HG03139 (cell line): ENCODE data around the gene ESYT3.

Experiments used
- ATAC-seq: cut with Tn5 transposase; IDR thresholded peaks from one replicate; pipeline ENCODE4 v1.9.1; 2021; ENCODE audit not compliant: unreplicated experiment

The ESYT3 gene, protein sequence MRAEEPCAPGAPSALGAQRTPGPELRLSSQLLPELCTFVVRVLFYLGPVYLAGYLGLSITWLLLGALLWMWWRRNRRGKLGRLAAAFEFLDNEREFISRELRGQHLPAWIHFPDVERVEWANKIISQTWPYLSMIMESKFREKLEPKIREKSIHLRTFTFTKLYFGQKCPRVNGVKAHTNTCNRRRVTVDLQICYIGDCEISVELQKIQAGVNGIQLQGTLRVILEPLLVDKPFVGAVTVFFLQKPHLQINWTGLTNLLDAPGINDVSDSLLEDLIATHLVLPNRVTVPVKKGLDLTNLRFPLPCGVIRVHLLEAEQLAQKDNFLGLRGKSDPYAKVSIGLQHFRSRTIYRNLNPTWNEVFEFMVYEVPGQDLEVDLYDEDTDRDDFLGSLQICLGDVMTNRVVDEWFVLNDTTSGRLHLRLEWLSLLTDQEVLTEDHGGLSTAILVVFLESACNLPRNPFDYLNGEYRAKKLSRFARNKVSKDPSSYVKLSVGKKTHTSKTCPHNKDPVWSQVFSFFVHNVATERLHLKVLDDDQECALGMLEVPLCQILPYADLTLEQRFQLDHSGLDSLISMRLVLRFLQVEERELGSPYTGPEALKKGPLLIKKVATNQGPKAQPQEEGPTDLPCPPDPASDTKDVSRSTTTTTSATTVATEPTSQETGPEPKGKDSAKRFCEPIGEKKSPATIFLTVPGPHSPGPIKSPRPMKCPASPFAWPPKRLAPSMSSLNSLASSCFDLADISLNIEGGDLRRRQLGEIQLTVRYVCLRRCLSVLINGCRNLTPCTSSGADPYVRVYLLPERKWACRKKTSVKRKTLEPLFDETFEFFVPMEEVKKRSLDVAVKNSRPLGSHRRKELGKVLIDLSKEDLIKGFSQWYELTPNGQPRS

DNA sequence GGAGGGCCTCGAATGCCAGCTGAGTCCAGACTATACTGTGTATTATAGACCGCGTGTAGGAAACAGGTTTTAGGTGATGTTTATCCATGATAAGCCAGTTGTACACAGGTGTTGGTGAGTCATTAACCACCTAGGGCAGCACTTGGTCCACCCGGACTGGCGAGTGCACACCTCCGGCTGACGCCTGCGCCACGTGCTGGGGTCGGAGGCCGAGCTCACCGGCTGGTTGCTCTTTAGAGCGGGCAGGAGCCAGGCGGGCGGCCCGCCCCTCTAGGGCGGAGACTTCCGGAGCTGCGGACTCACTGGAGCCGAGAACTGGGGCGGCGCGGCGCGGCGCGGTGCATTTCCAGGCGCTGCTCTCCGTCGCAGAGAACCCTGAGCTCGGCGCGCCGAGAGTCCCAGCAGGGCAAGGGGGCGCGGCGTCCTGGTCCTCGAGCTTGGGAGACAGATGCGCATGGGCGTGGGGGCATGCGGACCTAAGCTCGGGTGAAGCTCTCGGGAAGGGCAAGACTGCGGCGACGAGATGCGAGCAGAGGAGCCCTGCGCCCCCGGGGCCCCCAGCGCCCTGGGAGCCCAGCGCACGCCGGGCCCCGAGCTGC is at the start of gene ESYT3:
Gene ESYT3 (plus strand): TSS at position 341 of the 599 bp plus-strand sequence. CDS start 183 bp downstream, at position 524.
- no peak for ATAC-seq

DNA sequence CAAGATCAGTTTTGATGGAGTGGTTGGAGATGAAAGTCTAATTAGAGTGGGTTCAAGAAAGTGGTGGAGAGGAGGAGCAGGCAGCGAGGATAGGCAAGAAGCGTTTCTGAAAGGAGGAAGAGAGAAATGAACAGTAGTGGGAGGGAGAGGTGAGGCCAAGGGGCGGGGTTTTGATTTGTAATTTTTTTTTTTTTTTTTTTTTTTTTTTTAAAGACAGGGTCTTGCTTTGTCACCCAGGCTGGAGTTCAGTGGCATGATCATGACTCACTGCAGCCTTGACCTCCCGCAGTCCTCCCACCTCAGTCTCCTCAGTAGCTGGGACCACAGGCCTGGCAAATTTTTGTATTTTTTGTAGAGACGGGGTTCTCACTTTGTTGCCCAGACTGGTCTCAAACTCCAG is 49.4 kb upstream of the ESYT3 start:
- ATAC-seq, result no peak

DNA sequence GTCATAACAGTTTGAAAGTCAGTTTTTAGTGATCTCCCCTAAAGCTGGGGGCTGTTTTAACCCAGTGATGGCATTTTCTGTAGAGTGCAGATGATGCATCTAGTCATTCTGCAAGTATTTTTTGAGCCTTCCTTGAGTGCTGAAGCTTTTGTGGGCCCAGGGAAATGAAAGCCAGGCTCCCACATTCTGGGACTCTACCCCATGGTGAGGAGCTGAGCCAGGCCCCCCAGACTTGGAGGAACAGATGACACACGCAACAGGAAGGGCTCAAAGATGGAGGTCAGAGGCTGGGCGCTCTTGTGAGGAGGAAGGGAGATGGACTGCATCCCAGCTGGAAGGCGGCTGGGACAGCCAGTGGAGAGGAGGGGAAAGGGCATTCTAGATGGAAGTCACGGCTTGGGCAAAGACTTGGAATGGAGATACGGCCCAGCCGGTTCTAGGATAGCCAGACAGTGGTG is 45.2 kb upstream of the ESYT3 start:
- ATAC-seq, result no peak

DNA sequence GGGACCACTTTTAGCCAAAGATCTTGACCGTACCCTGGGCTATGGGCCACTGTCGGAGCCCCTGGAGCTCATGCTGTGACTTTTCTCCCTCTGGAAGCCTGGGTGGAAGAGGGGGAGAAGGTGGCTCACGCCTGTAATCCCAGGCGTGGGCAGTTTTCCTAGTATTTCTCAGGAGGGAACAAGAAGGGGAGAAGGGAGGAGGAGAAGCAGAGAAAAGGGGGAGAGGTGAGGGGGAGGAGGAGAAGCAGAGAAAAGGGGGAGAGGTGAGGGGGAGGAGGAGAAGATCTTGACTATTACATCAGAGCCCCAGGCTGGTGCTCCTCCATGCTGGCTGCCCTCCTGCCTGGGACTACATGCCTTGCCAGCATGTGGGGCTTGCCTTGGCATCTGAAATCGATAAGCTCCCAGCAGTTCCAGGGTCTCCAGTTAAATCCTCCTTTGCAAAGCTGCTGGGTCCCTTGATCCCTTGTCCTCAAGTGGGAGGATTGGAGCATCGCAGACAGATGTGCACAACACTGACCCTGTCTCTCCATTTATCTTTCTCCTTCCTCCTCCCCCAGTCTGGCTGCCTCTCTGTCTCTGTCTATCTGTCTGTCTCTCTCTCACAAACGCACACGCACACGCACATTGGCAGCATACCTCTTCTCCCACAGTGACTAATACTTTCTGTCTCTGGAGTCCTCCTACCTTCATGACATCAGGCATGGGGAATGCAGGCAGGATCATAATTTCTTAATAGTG is 44.4 kb upstream of the ESYT3 start:
- ATAC-seq, result no peak

DNA sequence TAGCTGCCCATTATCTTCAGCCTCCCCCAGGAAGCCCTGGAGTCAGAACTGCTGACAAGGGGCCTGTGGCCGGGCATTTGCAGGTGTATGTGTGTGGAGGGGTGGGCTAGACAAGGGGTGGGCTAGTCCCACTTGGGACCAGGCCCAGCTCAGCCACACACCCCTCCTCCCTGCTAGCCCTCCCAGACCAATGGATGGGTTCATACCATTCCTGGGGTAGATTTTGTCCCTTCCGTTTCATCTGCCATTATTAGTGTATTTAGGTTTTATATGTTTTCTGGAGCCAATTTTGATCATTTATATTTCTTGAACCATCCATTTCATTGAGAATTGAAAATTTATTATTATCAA is 43.9 kb upstream of the ESYT3 start:
- no peak for ATAC-seq

DNA sequence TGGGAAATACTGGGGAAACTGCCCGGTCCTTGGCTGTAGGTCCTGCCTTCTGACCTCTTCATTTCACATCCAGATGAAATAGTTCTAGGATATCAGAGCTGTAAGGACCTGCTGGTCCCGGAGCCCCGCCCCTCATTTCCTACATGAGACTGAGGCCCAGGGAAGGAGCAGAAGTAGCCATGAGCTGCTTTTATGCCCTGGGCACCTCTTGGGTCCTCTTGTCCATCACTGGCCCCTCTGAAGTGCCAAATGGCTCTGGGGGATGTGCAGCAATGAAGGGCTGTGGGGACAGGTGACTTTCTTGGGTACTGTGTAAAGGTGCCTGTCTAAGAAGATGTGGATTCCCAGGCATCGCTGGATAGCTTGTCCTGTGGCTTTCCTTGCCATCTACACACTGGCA is 40.3 kb upstream of the ESYT3 start:
- no peak for ATAC-seq

DNA sequence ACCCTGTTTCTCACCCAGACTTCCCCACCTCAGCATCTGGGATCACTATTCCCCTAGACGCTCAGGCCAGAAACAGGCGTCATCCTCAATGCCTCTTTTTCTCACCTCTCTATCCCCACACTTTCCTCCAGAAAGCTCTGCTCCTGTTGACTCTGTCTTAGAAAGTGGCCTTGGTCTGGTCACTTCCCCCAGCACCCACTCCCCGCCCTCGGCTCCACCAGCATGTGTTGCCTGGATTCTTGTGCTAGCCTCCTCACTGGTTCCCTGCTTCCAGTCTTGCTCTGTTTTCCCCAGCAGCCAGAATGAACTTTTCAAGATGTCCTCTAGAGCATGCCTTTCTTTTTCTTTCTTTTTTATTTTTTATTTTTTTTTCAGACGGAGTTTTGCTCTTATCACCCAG is 39.7 kb upstream of the ESYT3 start:
- ATAC-seq, result no peak

DNA sequence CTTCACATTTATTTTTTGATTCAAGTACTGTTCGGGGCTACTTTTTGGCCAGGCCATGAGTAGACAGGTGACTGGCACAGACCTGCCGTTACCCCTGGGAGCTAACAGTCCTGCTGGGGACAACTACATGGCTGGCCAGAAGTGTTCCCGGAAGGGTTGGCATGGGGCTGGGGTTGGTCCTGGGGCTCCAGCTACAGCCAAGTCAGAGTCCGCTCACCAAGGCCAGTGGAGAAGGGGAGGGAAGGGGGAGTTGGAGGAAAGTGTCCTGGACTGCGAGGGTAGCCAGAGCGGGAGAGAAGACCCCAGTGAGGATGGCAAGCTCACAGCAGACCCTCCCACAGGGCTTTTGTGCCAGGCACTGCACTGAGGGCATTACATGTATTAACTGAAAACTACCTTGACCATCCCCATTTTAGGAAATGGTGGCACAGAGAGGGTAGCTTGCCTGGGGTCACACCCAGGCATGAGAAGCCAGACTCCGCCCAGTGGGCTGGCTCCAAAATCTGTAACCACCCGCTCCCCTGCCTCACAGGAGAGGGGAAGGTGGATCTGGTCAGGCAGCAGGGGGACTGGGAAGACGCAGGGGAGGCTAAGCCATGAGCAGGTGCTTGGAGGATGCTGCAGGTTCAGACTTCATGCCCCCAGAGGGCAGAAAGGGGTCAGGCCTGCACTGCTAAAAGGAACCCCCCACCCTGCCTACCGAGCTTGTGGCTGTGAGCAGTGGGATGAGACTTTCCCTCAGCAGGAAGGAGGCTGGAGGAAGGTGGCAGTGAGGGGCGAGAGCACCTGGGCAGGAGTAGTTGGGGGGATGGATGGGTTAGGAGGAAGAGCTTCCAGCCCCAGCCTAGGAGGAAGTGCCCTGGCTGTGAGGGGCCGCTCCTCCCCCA is 38.3 kb upstream of the ESYT3 start:
- no peak for ATAC-seq

DNA sequence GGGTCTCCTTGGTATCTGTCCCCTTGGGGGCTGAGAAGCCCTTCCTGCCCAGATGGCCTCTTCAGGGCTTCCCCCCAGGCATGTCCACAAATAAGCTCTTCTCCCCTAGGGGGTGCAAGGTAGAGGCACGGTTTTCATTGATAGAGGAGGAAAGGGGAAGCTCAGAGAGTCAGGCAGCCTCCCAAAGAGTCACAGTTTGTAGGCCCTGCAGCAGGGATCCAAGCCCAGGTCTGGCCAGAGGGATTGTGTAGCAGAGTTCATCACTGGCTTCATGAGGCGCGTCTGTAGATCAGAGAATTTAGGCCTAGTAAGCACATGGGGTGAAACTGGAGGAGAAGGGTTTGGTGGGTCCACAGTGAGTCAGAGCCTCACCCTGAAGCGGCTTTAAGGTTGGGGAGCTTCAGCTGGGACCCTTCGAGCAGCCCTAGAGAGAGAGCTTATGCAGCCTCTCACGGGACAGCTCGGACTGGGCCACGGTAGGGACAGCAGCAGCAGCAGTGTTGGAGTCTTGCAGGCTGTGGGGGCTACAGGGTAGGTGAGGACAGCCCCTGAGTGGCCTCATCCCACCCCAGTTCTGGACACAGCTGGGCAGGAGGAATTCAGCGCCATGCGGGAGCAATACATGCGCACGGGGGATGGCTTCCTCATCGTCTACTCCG is 37.5 kb upstream of the ESYT3 start:
- ATAC-seq, result no peak

DNA sequence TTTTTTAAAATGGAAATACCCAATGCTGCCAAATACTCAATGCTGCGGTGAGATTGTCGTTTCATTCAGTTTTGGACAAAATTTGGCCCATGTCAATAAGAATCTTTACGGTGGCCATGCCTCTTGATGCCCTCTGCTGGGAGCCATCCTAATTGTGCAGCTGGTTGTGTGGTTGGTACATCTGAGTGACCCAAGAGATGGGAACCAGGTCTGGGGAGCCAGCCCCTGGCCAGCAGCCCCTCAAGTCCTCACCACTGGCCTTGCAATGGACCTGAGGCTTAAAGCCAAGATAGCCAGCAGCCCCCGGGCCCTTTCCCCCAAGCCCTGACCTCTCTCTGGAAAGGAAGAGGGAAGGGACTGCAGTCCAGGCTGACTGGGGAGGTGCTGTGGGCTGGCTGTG is 36.4 kb upstream of the ESYT3 start:
- no peak for ATAC-seq

DNA sequence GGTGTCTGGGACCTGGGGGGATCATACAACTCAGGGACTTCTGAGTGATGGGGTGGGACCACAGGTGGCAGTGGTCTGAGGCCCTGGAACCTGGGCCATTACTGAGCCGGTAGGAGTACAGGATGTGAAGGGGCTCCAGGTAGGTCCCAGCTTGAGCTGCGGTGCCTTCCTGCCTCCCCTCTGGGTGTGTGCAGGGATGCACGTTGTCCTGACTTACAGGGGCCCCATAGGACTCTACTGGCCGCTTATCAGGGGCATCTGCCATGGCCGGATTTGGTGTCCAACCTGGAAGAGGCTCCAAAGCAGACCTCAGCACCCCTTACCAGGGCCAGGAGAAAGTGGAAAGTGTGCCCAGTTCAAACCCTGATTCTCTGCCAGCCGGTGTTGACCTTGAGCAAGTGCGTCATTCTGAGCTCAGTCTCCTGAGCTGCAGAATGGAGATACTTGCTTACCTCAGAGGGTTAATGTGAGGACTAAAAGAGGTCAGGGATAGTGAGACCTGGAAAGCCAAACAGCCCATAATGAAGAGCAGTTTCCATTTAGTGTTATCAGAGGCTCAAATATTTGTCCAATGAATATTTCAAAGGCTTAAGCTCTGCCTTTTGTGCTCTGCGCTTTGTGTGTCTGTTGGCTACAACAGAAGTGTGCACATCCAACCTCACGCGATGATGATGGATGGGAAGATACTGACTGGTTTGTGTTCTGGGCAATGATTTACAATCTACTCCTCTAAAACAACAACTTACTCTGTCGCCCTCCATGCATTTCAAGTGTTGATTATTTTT is 35.4 kb upstream of the ESYT3 start:
- ATAC-seq, result no peak

DNA sequence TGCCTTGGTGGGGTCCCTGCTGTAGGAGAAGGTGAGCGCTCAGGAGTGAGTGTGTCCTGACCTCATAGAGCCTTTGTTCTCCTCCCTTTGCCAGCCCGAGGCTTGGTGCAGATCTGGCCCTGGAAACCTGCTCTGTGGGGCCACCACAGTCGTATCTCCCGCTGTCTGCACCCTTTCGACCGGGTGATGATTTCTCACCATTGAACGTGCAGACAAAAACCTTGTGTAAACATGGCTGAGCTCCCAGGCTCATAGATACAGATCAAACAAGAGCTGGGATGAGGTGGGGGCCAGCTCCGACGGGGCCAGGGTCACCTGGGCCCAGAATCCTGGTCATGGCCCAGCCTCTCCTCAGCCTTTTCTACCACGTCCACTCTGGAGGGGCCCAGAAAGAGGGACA is 34.6 kb upstream of the ESYT3 start:
- ATAC-seq, result no peak

DNA sequence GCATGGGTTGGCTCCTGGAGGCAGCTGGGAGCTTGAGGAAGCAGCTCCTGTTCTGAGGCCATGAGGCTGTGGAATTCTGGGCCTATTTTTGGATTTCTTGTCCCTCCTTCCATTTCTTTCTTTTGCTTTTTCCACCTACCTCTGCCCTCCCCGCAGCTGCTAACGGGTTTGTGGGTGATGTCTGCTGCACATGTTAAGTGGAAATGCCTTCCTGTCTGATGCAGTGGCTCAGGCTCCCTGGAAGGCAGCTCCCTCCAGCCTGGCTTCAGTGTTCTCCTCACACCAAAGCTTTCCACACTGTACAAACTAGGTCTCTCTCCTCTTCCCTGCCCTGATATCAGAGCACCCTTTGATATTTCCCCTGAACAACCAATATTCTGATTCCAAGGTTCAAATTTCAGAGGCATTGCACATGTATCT is 33.8 kb upstream of the ESYT3 start:
- no peak for ATAC-seq

DNA sequence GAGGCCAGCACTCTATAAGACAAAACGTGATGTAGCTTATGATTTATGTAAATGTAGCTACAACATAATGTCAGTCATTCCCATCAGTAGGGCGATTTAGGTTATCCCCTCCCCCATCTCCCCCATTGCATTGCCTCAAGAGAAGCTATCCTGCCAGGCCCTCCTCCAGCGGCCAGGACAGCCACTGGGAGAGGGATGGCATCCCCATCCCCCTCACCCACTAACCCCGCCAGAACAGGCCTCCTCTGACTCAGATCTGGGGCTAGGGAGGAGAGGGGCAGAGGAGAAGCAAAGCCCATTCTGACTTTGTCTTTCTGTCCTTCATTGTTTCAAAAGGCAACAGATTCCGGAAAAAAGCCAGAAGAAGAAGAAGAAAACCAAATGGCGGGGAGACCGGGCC is 32.6 kb upstream of the ESYT3 start:
- ATAC-seq, result no peak

DNA sequence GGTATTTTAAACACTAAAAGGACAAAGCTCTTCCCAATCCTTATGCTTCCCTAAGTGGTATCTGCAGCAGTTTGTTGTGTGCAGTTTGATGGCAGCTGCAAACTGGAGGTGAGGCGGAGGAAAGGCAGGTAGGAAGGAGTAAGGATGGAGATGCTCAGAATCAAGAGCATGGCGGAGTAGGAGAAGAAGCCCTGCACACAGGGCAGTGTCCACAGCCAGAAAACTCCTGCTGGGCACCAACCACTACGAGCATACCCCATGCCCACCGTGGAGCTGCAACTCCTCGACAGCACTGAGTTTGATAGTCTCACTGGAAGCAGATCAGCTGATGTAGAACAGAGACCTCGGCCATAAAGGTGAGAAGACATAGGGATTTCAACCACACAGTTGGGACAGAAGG is 30.3 kb upstream of the ESYT3 start:
- ATAC-seq, result no peak

DNA sequence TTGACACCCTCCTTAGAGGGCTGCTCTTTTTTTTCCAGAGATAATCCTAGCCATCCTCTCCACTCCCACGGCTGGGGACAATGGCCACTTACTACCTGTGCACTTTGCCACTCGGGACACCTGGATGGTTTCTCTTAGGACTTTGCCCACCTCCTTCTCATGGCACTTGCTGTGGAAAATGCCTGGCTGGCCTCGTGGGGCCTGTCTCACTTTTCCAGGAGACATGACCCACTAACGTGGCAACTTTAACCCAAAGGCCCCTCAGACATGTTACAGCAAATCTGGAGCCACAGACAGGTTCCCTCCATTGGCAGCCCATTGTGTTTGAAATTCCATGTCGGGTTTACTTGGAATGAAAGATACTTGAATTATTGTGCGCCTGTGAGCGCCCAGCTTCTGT is 29.4 kb upstream of the ESYT3 start:
- ATAC-seq, result no peak

DNA sequence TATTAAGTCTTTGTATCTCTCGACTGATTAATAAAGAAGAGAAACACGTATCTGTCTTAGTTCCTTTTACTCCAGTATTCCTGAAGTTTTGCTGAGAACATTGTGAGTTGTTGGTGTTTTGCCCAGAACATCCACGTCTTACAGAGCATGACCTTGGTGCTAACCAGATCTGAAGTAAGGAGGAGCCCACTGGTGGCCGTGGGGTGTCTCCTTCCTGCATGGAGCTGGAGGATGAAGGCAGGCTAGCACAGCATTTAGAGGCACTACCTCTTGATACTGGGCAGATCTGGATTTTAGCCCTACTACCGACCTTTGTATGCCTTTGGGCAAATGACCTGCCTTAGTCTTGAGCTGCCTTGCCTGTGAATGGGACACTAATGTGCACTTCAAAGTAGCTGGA is 28.9 kb upstream of the ESYT3 start:
- ATAC-seq, result no peak

DNA sequence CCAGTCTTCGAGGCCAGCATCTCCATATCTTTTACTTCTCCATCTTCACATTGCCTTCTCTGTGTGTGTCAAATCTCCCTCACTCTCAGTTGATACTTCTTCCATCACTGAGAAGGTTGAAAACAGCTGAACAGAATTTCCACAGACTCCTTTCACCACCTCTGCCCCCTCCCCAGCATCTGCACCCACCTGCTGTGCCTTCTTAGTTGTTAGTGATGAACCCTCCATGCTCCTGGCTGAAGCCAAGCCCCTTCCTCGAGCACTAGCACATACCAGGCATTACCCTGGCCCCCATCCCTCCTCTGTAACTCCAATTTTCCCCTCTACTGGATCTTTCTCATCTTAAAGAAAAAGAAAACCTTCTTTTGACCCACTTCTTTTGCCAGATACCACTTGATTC is 27.8 kb upstream of the ESYT3 start:
- no peak for ATAC-seq
